ENCODE data around the gene ACP3.

DNA sequence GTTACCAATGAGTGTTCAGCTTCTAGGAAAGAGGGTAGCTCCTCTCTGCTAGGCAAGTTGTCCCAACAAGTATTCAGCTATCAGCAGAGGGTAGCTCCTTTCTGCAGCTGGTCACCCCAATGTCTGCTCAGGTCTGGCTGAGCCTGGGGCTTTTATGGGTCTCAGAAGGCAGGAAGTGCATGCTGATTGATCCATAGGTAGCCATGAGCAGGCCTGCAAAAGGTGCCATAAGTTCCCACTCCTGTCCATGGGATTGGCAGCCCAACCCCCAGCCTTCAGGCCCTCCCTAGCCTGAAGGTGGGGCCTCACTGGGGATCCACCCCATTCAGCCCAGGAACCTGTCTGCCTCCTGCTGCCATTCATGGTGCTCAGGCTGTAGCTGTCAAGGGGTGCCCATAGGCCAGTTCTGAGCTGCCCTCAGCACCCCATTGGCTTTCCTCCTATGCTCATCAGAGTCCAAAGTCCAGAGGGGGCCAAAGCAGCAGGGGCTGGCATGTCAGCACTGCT lies 65.5 kb downstream of the ACP3 start:
- TF ChIP-seq, protein P1, sequence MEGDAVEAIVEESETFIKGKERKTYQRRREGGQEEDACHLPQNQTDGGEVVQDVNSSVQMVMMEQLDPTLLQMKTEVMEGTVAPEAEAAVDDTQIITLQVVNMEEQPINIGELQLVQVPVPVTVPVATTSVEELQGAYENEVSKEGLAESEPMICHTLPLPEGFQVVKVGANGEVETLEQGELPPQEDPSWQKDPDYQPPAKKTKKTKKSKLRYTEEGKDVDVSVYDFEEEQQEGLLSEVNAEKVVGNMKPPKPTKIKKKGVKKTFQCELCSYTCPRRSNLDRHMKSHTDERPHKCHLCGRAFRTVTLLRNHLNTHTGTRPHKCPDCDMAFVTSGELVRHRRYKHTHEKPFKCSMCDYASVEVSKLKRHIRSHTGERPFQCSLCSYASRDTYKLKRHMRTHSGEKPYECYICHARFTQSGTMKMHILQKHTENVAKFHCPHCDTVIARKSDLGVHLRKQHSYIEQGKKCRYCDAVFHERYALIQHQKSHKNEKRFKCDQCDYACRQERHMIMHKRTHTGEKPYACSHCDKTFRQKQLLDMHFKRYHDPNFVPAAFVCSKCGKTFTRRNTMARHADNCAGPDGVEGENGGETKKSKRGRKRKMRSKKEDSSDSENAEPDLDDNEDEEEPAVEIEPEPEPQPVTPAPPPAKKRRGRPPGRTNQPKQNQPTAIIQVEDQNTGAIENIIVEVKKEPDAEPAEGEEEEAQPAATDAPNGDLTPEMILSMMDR (IDR thresholded peaks at IDR 0.05; ENCODE audit: low read length): no peak
- TF ChIP-seq EZH2 (optimal IDR thresholded peaks at IDR 0.05; ENCODE audit: low read depth, low read length) (no peak), EZH2phosphoT487 (IDR thresholded peaks at IDR 0.05; ENCODE audit: low read length) (no peak)

Data from MM.1S (cell line).